Mesodermal cell (in vitro differentiated cells): ENCODE results near the gene CSF1R.
"Not testable (repeated sequence)": the region's sequence is repeated elsewhere in the genome, so short reads cannot be mapped to it uniquely, and the experiment has no call there.

Experiments used
- H3K27ac ChIP-seq: 2 replicates; pipeline ENCODE4 v1.7.0; 2013; ENCODE audit warnings: mild to moderate bottlenecking, low read depth, low read length, moderate library complexity; ENCODE audit not compliant: severe bottlenecking
- H3K36me3 ChIP-seq: 2 replicates; pipeline ENCODE4 v1.7.1; 2013; ENCODE audit warnings: mild to moderate bottlenecking, low read length, moderate library complexity; ENCODE audit not compliant: control insufficient read depth, insufficient read depth
- H3K4me1 ChIP-seq: one replicate; pipeline ENCODE4 v1.7.1; 2013; ENCODE audit warnings: mild to moderate bottlenecking, low read length; ENCODE audit not compliant: insufficient read depth, control insufficient read depth, poor library complexity, severe bottlenecking
- H3K4me3 ChIP-seq: 2 replicates; pipeline ENCODE4 v1.7.0; 2013; ENCODE audit warnings: low read length, control low read depth, mild to moderate bottlenecking; ENCODE audit not compliant: insufficient read depth, poor library complexity, severe bottlenecking; ENCODE audit errors: extremely low read depth
- H3K9me3 ChIP-seq: 2 replicates; pipeline ENCODE4 v1.7.1; 2013; ENCODE audit warnings: mild to moderate bottlenecking, low read length, moderate library complexity; ENCODE audit not compliant: control insufficient read depth
- WGBS, 2 experiments: methylation state at CpG; one replicate each; pipeline ENCODE4 v1.1.5; 2013; ENCODE audit warnings: missing lambda C conversion rate in 2 of 2; ENCODE audit not compliant: insufficient coverage in 2 of 2; 5-methylcytosine and 5-hydroxymethylcytosine counted together

The CSF1R gene

DNA sequence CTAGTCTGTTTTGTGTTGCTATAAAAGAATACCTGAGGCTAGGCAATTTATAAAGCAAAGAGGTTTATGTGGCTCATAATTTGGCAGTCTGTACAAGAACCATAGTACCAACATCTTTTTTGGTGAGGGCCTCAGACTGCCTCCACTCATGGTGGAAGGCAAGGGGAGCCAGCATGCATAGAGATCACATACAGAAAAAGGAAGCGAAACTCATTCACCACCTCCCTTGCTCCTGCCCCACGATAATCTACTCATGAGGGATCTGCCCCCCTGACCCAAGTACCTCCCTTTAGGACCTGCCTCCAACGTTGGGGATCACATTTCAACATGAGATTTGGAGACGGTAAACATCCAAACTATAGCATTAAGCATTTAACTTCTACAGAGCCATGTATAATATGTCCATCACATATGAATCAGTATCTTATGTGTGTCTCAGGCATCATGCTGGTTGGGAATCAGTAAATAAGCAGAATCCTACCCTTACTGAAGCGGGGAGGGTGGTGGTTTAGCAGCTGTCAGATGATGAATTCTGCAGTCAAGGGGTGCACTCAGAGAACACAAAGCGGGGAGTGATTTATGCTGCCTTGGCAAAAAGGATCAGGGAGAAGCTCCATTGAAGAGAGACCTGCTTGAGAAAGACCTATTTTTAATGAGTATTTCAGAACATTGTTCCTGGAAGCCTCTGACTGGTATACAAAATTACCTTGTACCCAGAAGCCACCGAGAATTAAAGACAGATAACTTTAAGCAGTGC is 51.0 kb downstream of the CSF1R start:
- Histone ChIP-seq H3K36me3 (peaks cover 89% of the 10 kb centered on the region), H3K27ac (no peak overlapping the region), H3K4me1 (peaks cover 5% of the 10 kb centered on the region), H3K9me3 (no peaks in the 10 kb centered on the region), H3K4me3 (no peak overlapping the region)
- 91 to 92% methylated on average over 2 to 4 of the region's 7 CpGs for WGBS, 2 experiments

DNA sequence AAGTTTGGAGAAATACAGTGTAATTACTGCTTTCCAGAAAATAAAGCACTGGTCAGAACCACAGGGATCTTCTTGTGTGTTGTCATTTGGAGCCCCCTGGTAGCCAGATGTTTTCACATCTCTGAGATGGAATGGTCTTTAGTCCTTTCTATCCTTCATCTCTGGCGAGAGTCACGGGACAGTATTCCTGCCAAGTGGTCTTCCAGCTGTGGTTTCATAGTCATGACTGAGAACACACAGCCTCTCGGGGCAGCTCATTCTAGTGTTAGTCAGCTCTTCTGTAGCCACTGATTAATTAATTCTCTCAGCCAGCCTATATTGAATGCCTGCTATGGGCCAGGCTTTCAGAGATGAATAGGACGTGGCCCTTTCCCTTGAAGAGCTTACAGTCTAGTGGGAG is 51.7 kb downstream of the CSF1R start:
- Histone ChIP-seq H3K4me1 (peaks cover 5% of the 10 kb centered on the region), H3K27ac (no peak overlapping the region), H3K9me3 (no peaks in the 10 kb centered on the region), H3K4me3 (no peak overlapping the region), H3K36me3 (peaks cover 93% of the 10 kb centered on the region)
- WGBS, 2 experiments: 90 to 100% methylated on average over 2 to 3 of the region's 4 CpGs

DNA sequence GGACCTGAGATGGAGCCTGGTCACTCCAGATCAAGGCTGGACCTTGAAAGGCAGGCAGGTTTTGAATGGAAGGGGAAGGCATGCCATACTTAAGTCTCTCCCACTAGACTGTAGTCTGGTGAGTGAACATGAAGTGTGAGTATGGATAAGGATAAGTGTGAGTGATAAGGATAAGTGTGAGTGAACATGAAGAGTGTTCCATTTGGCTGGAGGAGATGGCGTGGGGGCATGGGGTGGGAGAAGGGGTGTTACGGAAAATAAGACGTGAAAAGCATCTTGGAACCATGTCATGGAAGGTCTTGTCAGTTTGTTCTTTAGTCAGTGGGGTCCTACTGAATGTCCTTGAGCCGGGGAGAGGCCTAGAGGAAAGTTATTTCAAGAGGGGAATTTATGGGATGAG is 53.0 kb downstream of the CSF1R start:
- Histone ChIP-seq H3K4me1 (peaks cover 5% of the 10 kb centered on the region), H3K4me3 (no peak overlapping the region), H3K36me3 (peaks cover 96% of the 10 kb centered on the region), H3K9me3 (no peaks in the 10 kb centered on the region), H3K27ac (no peak overlapping the region)
- 92 to 93% methylated on average over 3 to 4 of the region's 4 CpGs for WGBS, 2 experiments

DNA sequence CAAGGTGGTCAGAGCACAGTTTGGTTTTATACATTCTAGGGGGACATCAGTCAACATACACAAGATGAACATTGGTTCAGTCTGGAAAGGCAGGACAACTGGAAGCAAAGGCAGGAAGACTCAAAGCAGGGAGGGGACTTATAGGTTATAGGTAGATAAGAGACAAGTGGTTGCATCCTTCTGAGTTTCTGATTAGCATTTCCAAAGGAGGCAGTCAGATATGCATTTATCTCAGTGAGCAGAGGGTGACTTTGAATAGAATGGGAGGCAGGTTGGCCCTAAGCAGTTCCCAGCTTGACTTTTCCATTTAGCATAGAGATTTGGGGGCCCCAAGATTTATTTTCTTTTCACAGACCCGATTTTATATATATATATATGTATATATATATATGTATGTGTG is 58.3 kb downstream of the CSF1R start:
- H3K9me3 ChIP-seq, H3K4me3 ChIP-seq, H3K27ac ChIP-seq, H3K4me1 ChIP-seq: not testable (repeated sequence)
- WGBS, 2 experiments: no CpG with 5 or more reads among the region's 1 CpG
- H3K36me3 ChIP-seq: peaks cover 95% of the 10 kb centered on the region

DNA sequence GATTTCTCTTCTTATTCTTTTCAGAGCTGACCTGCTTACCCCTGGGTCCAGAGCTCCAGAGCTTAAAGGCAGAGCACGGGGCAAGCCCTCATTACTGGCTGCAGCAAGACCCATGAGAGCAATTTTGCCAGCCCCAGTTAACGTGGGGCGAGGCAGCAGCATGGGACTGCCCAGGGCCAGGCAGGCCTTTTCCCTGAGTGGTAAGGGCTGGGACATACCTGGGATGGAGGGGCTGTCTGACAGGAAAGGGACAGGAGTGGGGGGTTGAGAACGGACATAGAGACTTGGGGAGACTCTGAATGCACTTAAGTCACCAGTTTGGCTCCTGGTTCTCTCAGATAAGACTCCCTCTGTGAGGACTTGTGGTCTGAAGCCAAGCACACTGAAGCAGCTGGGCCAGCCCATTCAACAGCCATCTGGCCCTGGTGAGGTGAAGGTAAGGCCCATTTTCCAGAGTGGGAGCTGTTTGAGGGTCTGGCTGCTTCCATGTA is 59.6 kb downstream of the CSF1R start:
- Histone ChIP-seq H3K9me3 (no peaks in the 10 kb centered on the region), H3K4me3 (no peak overlapping the region), H3K36me3 (peaks cover 91% of the 10 kb centered on the region), H3K27ac (no peak overlapping the region), H3K4me1 (peaks cover 7% of the 10 kb centered on the region)
- WGBS, 2 experiments: 100% methylated on average over 1 to 3 of the region's 4 CpGs

DNA sequence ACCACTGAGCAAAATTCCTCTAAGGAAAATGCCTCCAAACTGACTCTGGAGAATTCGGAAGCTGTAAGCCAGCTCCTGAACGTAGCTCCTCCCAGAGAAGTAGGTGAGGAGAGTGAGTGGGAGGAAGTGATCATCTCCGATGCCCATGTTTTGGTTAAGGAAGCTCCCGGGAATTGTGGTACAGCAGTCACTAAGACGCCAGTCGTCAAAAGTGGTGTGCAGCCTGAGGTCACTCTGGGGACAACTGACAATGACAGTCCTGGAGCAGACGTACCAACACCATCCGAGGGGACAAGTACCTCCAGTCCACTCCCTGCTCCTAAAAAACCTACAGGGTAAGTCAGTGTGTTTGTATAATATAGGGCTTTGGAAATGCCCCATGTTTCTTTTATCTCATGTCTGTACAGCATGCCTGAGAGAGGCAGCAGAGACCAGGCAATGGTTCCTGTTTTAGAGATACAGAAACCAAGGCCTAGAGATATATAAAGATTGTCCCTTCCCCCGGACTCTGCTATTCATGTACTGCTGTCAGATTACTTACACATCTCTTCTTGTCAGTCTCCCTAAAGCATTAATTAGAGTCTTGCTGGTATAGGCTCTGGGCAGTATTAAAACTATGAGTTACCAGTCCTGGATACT is 61.9 kb downstream of the CSF1R start:
- H3K27ac ChIP-seq: no peak overlapping the region
- WGBS, 2 experiments: 96 to 98% methylated on average over 5 to 6 of the region's 9 CpGs

DNA sequence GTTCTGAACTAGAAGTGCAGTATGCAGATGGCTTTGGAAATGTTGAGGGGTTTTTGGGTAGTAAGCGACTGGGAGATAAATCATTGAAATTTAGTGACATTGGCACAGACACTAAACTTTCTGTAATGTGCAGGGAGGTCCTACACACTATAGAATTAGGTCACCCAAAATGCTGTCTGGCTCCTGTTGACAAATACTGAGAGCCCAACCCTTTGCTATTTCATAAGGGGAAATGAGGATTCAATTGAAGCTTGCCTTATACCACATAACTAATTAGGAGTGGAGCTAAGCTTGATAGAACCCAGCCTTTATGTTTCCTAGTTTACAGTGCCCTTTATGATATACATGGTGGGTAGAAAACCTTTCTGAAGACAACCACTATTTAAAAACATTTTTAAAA is 63.2 kb downstream of the CSF1R start:
- H3K4me3 ChIP-seq: no peak overlapping the region
- WGBS, 2 experiments: 80% methylated on average over 1 of the region's 1 CpG; no CpG with 5 or more reads in 1 of the 2 experiments
- H3K27ac ChIP-seq: no peak overlapping the region
- no peaks in the 10 kb centered on the region for H3K9me3 ChIP-seq
- H3K36me3 ChIP-seq: peaks cover 94% of the 10 kb centered on the region
- peaks cover 17% of the 10 kb centered on the region for H3K4me1 ChIP-seq

More for the DNA sequence above, 61.9 kb downstream of the CSF1R start:
- peaks cover 91% of the 10 kb centered on the region for H3K36me3 ChIP-seq
- no peaks in the 10 kb centered on the region for H3K9me3 ChIP-seq
- H3K4me1 ChIP-seq: peaks cover 17% of the 10 kb centered on the region
- H3K4me3 ChIP-seq: no peak overlapping the region

DNA sequence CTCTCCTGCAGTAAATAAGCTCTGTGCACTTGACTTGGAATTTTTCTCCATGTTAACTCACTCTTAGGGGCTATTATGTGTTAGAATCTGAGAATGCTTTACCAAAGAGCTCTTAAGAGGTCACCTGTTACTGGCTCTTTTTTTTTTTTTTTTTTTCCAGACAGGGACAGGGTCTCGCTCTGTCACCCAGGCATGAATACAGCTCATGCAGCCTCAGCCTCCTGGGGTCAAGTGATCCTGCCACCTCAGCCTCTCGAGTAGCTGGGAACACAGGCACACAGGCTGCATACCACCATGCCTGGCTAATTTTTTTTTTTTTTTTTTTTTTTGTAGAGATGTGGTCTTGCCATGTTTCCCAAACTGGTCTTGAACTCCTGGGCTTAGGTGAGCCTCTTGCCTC is 63.7 kb downstream of the CSF1R start:
- peaks cover 17% of the 10 kb centered on the region for H3K4me1 ChIP-seq
- H3K4me3 ChIP-seq: no peak overlapping the region
- peaks cover 93% of the 10 kb centered on the region for H3K36me3 ChIP-seq
- peak overlapping the region; percentile 85 for H3K27ac ChIP-seq
- H3K9me3 ChIP-seq: no peaks in the 10 kb centered on the region
- WGBS, 2 experiments: 75 to 83% methylated on average over 1 to 2 of the region's 2 CpGs

DNA sequence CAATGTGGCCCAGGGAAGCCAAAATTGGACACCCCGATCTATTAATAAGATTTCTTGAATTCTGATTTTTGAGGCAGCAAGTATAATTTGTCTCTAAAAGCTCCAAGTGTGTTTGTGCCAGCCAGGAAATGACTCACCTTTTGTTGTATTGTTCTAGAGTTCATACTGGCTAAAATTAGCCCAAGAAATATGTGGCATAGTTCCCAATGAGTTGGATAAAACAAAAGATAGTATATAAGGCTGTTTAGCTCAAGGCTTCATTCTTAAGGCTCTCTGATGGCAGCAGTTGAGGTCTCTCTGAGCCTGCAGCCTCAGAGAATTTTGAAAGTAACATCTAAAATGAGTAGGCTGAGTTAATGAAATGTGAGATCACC is 64.2 kb downstream of the CSF1R start:
- WGBS, 2 experiments: 88 to 91% methylated on average over 1 of the region's 1 CpG
- Histone ChIP-seq H3K4me3 (no peak overlapping the region), H3K27ac (peak overlapping the region; percentile 85), H3K36me3 (peaks cover 93% of the 10 kb centered on the region), H3K4me1 (peaks cover 17% of the 10 kb centered on the region), H3K9me3 (no peaks in the 10 kb centered on the region)

DNA sequence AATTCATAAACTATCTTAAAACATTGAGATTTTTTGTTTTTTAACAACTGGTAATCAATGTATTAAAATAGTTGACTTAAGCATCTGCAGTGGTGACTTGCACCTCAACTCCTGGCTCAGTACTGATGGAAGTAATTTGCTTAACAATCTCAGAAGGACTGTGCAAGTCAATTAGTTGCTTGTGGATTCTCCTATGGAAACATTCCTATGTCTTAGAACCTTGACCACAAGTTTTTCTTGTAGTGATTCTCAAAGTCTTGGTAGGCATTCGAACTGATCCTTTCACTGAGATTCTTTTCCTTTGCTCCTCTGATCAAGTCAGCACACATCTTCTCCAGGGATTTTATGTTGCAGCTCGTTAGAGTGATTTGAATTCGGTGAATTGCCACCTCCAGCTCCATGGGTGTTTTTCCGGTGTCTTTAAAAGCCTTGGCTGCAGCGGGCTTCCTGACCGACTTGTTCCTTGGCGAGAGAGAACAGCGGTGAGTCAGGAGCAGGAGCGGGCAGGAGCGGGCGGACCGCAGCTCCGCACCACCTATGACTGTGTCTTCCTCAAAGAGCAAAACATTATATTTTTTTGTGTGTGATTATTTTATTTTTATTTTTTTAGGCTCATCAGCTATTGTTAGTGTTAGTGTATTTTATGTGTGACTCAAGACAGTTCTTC is 64.7 kb downstream of the CSF1R start:
- Histone ChIP-seq H3K27ac (peak overlapping the region; percentile 85), H3K9me3 (no peaks in the 10 kb centered on the region), H3K4me3 (no peak overlapping the region), H3K36me3 (peaks cover 89% of the 10 kb centered on the region), H3K4me1 (peaks cover 17% of the 10 kb centered on the region)
- WGBS, 2 experiments: 47 to 61% methylated on average over 6 to 7 of the region's 13 CpGs
